Measurements from ENCODE around the gene SSTR1. TPM values are rescaled to one million over a fixed set of nuclear protein-coding genes. Genes with fewer than 3 reads are reported as not detected.

The SSTR1 gene
- polyA plus RNA-seq, 3 donors = 1.6 to 2.2 (median 1.7) TPM

GRCh38 chr14:38201137-38201828 lies 6.4 kb upstream of the SSTR1 start:
- no peak for DNase-seq (ENCODE audit: low read depth in 3 of 3, low spot score in 2 of 3)

DNA sequence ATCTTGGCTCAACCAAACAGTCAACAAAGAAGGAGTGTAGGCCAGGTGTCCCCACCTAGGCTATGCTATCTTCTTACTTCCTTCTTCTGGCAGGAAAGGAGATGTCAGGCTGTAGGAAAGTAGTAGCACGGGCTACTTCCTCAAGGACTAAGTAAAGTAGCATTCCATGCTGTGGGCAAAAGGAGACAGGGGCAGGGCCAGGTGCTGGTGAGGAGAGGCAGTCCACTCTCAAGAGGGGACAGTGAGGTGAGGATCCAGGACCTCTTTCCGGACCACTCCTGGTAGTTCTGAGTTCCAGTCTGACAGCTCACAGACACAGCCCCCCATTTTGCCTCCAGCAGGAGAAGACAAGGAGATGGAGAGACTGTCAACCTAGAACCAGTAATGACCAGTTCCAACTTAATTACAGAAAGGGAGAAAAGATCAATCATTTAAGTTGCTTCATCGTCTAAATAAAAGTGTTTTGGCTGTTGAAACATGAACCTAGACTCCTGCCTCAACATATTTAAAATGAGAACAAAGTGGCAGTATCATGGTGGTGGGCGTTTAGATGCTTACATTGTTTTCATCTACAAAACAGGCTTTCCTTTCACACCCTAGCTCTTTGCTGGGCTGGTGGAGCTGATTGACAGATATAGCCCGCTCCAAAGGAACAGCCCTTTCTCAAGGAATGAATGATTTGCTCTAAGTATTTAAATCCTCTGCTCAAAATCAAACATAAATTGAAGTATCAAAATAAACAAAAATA lies 5.1 kb upstream of the SSTR1 start:
- DNase-seq (ENCODE audit: low read depth in 3 of 3, low spot score in 2 of 3) = no peak

DNA sequence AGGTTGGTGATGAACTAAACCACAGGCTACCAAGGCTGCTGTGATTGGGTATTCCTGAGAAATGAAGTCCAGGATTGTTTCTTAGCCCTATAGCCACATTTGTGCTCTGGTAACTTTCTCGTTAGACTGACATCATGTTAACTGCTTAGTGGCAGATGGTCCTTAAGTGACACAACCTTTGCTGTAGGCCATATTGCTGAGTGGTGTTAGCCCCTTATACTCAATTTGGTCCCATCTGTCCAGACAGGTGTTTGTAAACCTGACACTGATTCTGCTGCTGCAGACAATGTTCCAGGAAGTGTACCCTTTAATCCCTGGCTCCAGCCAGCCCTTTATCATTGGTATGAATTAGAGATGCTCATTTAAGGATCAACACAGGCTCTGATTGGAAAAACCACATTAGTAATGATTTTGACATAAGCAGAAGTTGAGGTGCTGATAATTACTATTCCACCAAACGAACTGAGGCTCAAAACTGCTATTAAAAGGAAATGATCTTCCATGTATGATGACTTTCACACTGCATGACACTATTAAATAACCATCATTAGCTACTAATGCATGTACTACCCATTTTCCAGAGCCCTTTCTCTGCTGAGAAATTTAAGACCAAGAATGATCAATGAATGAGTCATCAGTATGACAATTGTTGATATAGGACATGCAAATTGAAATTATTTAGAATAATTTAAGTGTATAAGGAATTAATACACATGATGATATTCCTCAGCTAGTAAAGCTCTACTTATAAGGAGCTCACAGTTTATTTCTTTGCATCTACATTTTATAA lies 3.6 kb upstream of the SSTR1 start:
- DNase-seq (ENCODE audit: low read depth in 3 of 3, low spot score in 2 of 3) = no peak

GRCh38 chr14:38204719-38205115 lies 3.0 kb upstream of the SSTR1 start:
- DNase-seq (ENCODE audit: low read depth in 3 of 3, low spot score in 2 of 3) = no peak

GRCh38 chr14:38205119-38205813 lies 2.4 kb upstream of the SSTR1 start:
- DNase-seq (ENCODE audit: low read depth in 3 of 3, low spot score in 2 of 3) = no peak

DNA sequence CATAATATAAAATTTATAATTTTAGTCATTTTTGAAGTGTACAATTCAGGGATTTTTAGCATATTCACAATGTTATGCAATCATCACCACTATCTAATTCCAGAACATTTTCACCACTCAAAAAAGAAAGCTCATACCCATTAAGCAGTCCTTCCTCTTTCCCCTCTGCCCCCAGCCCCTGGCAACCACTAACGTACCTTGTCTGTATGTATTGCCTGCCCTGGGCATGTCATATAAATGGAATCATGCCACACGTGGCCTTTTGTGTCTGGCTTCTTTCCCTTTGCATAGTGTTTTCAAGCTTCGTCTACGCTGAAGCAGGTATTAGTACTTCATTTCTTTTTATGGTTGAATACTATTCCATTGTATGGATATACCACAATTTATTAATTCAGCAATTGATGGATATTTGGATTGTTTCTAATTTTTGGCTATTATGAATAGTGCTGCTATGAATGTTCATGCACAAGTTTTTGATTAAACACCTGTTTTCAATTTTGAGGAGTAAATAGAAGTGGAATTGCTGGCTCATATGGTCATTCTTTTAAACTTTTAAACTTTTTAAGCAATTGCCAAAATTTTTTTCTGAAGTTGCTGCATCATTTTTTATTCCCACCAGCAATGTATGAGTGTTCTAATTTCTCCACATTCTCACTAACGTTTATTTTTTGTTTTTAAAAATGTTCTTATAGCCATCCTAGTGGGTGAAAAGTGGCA lies 1.6 kb upstream of the SSTR1 start:
- no peak for DNase-seq (ENCODE audit: low read depth in 3 of 3, low spot score in 2 of 3)

DNA sequence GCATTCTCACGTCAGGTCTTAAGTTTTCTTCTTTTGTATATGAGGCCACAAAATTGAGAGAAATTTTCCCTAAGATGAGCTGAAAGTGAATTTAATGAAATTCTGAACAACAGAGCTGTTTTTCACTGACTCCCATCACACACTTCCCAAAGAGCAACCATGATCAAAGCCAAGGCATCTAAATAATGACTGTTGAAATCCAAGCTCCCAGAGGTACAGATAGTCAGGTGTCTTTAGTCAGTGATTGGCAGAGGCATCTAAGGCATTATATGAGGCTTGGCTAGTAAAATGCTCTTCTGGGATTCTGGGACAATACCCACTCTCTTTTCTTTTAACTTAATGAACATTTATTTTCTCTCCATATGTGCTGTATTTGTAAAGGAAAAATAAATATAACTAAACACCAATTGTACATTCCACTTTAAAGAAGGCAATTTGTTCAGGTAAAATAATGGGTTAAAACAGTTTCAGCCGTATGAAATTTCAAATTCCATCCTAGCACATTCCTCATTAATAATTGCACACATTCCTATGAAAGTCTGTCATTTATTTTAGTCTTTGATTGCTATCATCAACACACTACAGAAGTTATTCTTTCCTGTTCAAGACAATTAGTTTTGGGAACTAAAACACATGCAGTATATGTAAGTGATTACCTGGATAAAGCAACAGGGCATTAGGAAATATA lies 871 bp upstream of the SSTR1 start:
- no peak for DNase-seq (ENCODE audit: low read depth in 3 of 3, low spot score in 2 of 3)

- DNase-seq (ENCODE audit: low read depth in 3 of 3, low spot score in 2 of 3) = no peak
Observed at GRCh38 chr14:38207377-38207735, 348 bp upstream of the SSTR1 start.

DNA sequence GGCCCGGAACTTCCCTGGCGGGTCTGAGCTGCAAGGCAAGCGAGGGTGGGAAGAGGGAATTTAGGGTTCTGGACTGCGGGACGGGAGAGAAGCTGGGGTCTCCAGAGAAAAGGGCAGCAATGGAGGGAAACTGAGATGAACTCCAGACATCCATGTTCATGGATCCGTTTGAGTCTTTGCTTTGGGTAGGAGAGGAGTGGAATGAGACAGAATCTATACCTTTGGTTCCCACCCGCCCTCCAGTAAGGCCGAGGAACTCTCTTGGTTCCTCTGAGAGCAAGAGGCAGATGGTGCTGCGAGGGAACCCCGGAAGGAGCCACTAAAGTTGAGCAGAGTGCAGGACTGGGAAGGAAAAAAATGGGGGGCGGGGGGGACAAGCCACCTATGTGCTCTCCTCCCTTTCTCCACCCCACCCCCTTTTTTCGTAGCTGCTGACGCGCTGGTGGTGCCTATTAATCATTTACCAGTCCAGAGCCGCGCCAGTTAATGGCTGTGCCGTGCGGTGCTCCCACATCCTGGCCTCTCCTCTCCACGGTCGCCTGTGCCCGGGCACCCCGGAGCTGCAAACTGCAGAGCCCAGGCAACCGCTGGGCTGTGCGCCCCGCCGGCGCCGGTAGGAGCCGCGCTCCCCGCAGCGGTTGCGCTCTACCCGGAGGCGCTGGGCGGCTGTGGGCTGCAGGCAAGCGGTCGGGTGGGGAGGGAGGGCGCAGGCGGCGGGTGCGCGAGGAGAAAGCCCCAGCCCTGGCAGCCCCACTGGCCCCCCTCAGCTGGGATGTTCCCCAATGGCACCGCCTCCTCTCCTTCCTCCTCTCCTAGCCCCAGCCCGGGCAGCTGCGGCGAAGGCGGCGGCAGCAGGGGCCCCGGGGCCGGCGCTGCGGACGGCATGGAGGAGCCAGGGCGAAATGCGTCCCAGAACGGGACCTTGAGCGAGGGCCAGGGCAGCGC lies 1.2 kb downstream of the SSTR1 start:
- DNase-seq (ENCODE audit: low read depth in 3 of 3, low spot score in 2 of 3) = no peak

DNA sequence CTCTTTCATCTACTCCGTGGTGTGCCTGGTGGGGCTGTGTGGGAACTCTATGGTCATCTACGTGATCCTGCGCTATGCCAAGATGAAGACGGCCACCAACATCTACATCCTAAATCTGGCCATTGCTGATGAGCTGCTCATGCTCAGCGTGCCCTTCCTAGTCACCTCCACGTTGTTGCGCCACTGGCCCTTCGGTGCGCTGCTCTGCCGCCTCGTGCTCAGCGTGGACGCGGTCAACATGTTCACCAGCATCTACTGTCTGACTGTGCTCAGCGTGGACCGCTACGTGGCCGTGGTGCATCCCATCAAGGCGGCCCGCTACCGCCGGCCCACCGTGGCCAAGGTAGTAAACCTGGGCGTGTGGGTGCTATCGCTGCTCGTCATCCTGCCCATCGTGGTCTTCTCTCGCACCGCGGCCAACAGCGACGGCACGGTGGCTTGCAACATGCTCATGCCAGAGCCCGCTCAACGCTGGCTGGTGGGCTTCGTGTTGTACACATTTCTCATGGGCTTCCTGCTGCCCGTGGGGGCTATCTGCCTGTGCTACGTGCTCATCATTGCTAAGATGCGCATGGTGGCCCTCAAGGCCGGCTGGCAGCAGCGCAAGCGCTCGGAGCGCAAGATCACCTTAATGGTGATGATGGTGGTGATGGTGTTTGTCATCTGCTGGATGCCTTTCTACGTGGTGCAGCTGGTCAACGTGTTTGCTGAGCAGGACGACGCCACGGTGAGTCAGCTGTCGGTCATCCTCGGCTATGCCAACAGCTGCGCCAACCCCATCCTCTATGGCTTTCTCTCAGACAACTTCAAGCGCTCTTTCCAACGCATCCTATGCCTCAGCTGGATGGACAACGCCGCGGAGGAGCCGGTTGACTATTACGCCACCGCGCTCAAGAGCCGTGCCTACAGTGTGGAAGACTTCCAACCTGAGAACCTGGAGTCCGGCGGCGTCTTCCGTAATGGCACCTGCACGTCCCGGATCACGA lies 2.2 kb downstream of the SSTR1 start:
- DNase-seq (ENCODE audit: low read depth in 3 of 3, low spot score in 2 of 3) = no peak

- DNase-seq (ENCODE audit: low read depth in 3 of 3, low spot score in 2 of 3) = no peak
Observed at GRCh38 chr14:38210587-38211216, 3.0 kb downstream of the SSTR1 start.

DNA sequence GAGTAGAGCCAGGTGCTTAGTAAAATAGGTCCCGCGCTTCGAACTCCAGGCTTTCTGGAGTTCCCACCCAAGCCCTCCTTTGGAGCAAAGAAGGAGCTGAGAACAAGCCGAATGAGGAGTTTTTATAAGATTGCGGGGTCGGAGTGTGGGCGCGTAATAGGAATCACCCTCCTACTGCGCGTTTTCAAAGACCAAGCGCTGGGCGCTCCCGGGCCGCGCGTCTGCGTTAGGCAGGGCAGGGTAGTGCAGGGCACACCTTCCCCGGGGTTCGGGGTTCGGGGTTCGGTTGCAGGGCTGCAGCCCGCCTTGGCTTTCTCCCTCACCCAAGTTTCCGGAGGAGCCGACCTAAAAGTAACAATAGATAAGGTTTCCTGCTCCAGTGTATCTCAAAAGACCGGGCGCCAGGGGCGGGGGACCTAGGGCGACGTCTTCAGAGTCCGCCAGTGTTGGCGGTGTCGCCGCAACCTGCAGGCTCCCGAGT lies 3.6 kb downstream of the SSTR1 start:
- DNase-seq (ENCODE audit: low read depth in 3 of 3, low spot score in 2 of 3) = no peak

DNA sequence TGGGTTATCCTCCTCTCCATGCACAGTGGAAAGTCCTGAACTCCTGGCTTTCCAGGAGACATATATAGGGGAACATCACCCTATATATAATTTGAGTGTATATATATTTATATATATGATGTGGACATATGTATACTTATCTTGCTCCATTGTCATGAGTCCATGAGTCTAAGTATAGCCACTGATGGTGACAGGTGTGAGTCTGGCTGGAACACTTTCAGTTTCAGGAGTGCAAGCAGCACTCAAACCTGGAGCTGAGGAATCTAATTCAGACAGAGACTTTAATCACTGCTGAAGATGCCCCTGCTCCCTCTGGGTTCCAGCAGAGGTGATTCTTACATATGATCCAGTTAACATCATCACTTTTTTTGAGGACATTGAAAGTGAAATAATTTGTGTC lies 4.4 kb downstream of the SSTR1 start:
- DNase-seq (ENCODE audit: low read depth in 3 of 3, low spot score in 2 of 3) = no peak

- no peak for DNase-seq (ENCODE audit: low read depth in 3 of 3, low spot score in 2 of 3)
Observed at GRCh38 chr14:38213001-38213400, 5.3 kb downstream of the SSTR1 start.

DNA sequence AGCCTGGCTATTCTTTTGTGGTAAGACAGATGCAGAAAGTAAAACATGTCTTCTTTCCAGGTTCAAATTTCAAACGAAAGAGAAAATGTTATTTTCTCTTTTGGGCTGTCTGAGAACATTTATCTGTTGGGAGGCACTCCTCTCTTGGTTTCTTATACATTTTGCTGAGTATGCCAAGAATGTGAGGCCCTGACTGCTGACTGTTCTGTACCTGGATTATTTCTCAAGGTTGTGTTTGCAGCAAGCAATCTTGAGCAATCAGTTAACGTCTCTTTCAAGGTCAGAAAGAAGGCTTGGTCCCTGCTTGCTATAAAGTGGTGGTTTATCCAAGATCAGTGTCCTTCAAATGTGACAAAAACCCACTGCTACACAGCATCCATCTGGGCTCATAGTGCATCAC lies 9.8 kb downstream of the SSTR1 start:
- no peak for DNase-seq (ENCODE audit: low read depth in 3 of 3, low spot score in 2 of 3)

DNA sequence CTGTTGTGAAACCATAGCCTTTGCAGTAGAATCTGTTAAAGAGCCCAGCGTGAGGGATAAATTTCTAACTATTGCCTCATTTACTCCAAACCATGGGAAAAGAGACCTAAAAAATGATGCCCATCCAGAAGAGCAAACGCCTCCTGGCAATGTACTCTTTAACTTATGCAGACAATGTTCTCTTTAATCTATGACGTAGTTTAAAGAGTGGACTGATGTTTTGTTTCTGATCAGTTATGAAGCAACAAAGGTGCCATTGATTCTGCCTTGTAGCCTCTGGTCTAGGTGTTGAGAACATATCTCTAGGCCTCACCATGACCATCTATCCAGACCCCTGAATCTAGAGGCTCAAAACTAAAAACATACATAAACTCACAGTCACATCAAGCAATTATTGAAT lies 13.4 kb downstream of the SSTR1 start:
- no peak for DNase-seq (ENCODE audit: low read depth in 3 of 3, low spot score in 2 of 3)

GRCh38 chr14:38224338-38224737 lies 16.6 kb downstream of the SSTR1 start:
- no peak for DNase-seq (ENCODE audit: low read depth in 3 of 3, low spot score in 2 of 3)

Measured in right renal cortex interstitium (tissue), 3 donors.